CD4-positive, CD25-positive, alpha-beta regulatory T cell (primary cell): ENCODE data around the gene FEM1C. TPM values are rescaled to one million over a fixed set of nuclear protein-coding genes. Genes with fewer than 3 reads are reported as not detected.

Source experiments
- ATAC-seq, 2 donors: fragments of 150-1000 bp; cut with Tn5 transposase; one replicate each; pipeline ENCODE4 v1.10.0; 2021; ENCODE audit warnings: low read depth in 2 of 2, moderate number of reproducible peaks in 2 of 2, moderate library complexity in 1 of 2
- DNase-seq, 3 donors: peaks; one replicate each; pipeline versions ENCODE4 v3.0.0 to v3.0.0-alpha.2; 2012 to 2022; ENCODE audit warnings: mixed read lengths in 1 of 3
- H3K27ac ChIP-seq: one replicate; pipeline ENCODE4 v1.7.0; 2013; ENCODE audit warnings: mild to moderate bottlenecking, low read length; ENCODE audit not compliant: insufficient read depth, poor library complexity, severe bottlenecking
- H3K27me3 ChIP-seq: one replicate; pipeline ENCODE4 v1.7.0; 2013; ENCODE audit warnings: low read length; ENCODE audit not compliant: control insufficient read depth, insufficient read depth
- H3K36me3 ChIP-seq: one replicate; pipeline ENCODE4 v1.7.0; 2013; ENCODE audit warnings: mild to moderate bottlenecking, low read length, moderate library complexity; ENCODE audit not compliant: control insufficient read depth, insufficient read depth
- H3K4me1 ChIP-seq: 2 replicates; pipeline ENCODE4 v1.7.0; 2013; ENCODE audit warnings: mild to moderate bottlenecking, low read length; ENCODE audit not compliant: insufficient read depth, control insufficient read depth, poor library complexity, severe bottlenecking
- H3K4me3 ChIP-seq: one replicate; pipeline ENCODE4 v1.7.0; 2013; ENCODE audit warnings: low read depth, mild to moderate bottlenecking, low read length, moderate library complexity
- H3K9me3 ChIP-seq, 2 experiments: 1 replicate in 1 of 2; 2 replicates in 1 of 2; pipeline ENCODE4 v1.7.0; 2013; ENCODE audit warnings: low read length in 2 of 2, mild to moderate bottlenecking in 1 of 2, moderate library complexity in 1 of 2; ENCODE audit not compliant: control insufficient read depth in 2 of 2
- H3K27ac Mint-ChIP-seq, 3 donors: one replicate each; pipeline ENCODE4 v1.8.0; 2020 to 2022; ENCODE audit warnings: mild to moderate bottlenecking in 3 of 3, mixed read lengths in 3 of 3, moderate library complexity in 2 of 3
- H3K27me3 Mint-ChIP-seq: one replicate; pipeline ENCODE4 v1.8.0; 2022; ENCODE audit warnings: mild to moderate bottlenecking, mixed read lengths
- H3K36me3 Mint-ChIP-seq: one replicate; pipeline ENCODE4 v1.8.0; 2020; ENCODE audit warnings: mixed read lengths
- H3K4me1 Mint-ChIP-seq, 4 donors: one replicate each; pipeline ENCODE4 v1.8.0; 2020 to 2022; ENCODE audit warnings: mixed read lengths in 4 of 4, mild to moderate bottlenecking in 1 of 4
- H3K4me3 Mint-ChIP-seq, 4 donors: one replicate each; pipeline ENCODE4 v1.8.0; 2020 to 2022; ENCODE audit warnings: mild to moderate bottlenecking in 4 of 4, mixed read lengths in 4 of 4, moderate library complexity in 3 of 4
- H3K9me3 Mint-ChIP-seq, 7 donors: one replicate each; pipeline ENCODE4 v1.8.0; 2020 to 2022; ENCODE audit warnings: mixed read lengths in 7 of 7, mild to moderate bottlenecking in 3 of 7, moderate library complexity in 2 of 7
- polyA plus RNA-seq, 4 donors: library from polyadenylated mRNA; unstranded; fragments of 300-500 nt; fragmentation: Illumina TruSeq; gene quantifications; one replicate each; pipeline ENCODE4 v1.2.3, GENCODE V29; 2021
- total RNA-seq: library from RNA; stranded (reverse); gene quantifications from one replicate; pipeline ENCODE4 v1.2.3, GENCODE V29; 2022

FEM1C gene
- total and polyA plus RNA-seq, 5 donors from 2014 or later: 0.65 to 40.1 (median 3.5) TPM

GRCh38 chr5:115555084-115555633, 10.6 kb upstream of the FEM1C start:
- Histone ChIP-seq H3K36me3 (no peaks in the 10 kb centered on the region), H3K9me3 (no peaks in the 10 kb centered on the region), H3K4me1 (no peaks in the 10 kb centered on the region), H3K27ac (no peak overlapping the region), H3K27me3 (peaks cover 18% of the 10 kb centered on the region), H3K4me3 (no peak overlapping the region)
- Mint-ChIP-seq H3K36me3 (no peaks in the 10 kb centered on the region), H3K4me1 (no peaks in the 10 kb centered on the region), H3K9me3 (peaks cover 0 to 5% (median 0%) of the 10 kb centered on the region in 7 donors), H3K27ac (no peak overlapping the region), H3K4me3 (no peak overlapping the region), H3K27me3 (peaks cover 23% of the 10 kb centered on the region)
- ATAC-seq (no peak), DNase-seq (no peak)

GRCh38 chr5:115553082-115553481, 8.5 kb upstream of the FEM1C start:
- H3K4me1 Mint-ChIP-seq: no peaks in the 10 kb centered on the region
- H3K4me3 ChIP-seq: no peak overlapping the region
- no peak for ATAC-seq
- H3K9me3 ChIP-seq: no peaks in the 10 kb centered on the region
- H3K27me3 ChIP-seq: peaks cover 12% of the 10 kb centered on the region
- H3K4me1 ChIP-seq: no peaks in the 10 kb centered on the region
- H3K27ac Mint-ChIP-seq: no peak overlapping the region
- no peak overlapping the region for H3K4me3 Mint-ChIP-seq
- no peak overlapping the region for H3K27ac ChIP-seq
- H3K36me3 Mint-ChIP-seq: no peaks in the 10 kb centered on the region
- H3K36me3 ChIP-seq: no peaks in the 10 kb centered on the region
- no peak for DNase-seq
- peaks cover 0 to 2% (median 0%) of the 10 kb centered on the region in 7 donors for H3K9me3 Mint-ChIP-seq
- peaks cover 29% of the 10 kb centered on the region for H3K27me3 Mint-ChIP-seq

GRCh38 chr5:115551415-115551814, 6.8 kb upstream of the FEM1C start:
- no peaks in the 10 kb centered on the region for H3K4me1 Mint-ChIP-seq
- Histone ChIP-seq H3K4me1 (no peaks in the 10 kb centered on the region), H3K27me3 (peaks cover 12% of the 10 kb centered on the region), H3K27ac (no peak overlapping the region), H3K4me3 (no peak overlapping the region), H3K9me3 (no peaks in the 10 kb centered on the region), H3K36me3 (no peaks in the 10 kb centered on the region)
- peak overlapping the region in 1 of 3 donors; percentile 23 for H3K27ac Mint-ChIP-seq
- no peaks in the 10 kb centered on the region for H3K36me3 Mint-ChIP-seq
- ATAC-seq: no peak
- peaks cover 25% of the 10 kb centered on the region for H3K27me3 Mint-ChIP-seq
- peaks cover 0 to 2% (median 0%) of the 10 kb centered on the region in 7 donors for H3K9me3 Mint-ChIP-seq
- no peak overlapping the region for H3K4me3 Mint-ChIP-seq
- no peak for DNase-seq

- Histone ChIP-seq H3K36me3 (no peaks in the 10 kb centered on the region), H3K4me1 (no peaks in the 10 kb centered on the region), H3K4me3 (no peak overlapping the region), H3K27ac (no peak overlapping the region), H3K9me3 (peaks cover 0 to 5% of the 10 kb centered on the region in 2 experiments), H3K27me3 (peaks cover 10% of the 10 kb centered on the region)
- no peak overlapping the region for H3K4me3 Mint-ChIP-seq
- H3K9me3 Mint-ChIP-seq: peaks cover 0 to 2% (median 0%) of the 10 kb centered on the region in 7 donors
- peak in 1 of 3 donors; percentile 23 for DNase-seq
- ATAC-seq: no peak
- no peaks in the 10 kb centered on the region for H3K36me3 Mint-ChIP-seq
- peaks cover 0 to 6% (median under 1%) of the 10 kb centered on the region in 4 donors for H3K4me1 Mint-ChIP-seq
- H3K27ac Mint-ChIP-seq: no peak overlapping the region
- H3K27me3 Mint-ChIP-seq: peaks cover 25% of the 10 kb centered on the region
Measured at GRCh38 chr5:115549154-115549553, 4.6 kb upstream of the FEM1C start.

GRCh38 chr5:115548683-115549082, 4.1 kb upstream of the FEM1C start:
- no peak for DNase-seq
- Mint-ChIP-seq H3K9me3 (peaks cover 0 to 2% (median 0%) of the 10 kb centered on the region in 7 donors), H3K4me3 (no peak overlapping the region), H3K27ac (no peak overlapping the region), H3K27me3 (peaks cover 29% of the 10 kb centered on the region), H3K36me3 (no peaks in the 10 kb centered on the region), H3K4me1 (peaks cover 0 to 8% (median 3%) of the 10 kb centered on the region in 4 donors)
- no peak overlapping the region for H3K27ac ChIP-seq
- ATAC-seq: no peak
- H3K27me3 ChIP-seq: peaks cover 10% of the 10 kb centered on the region
- no peaks in the 10 kb centered on the region for H3K36me3 ChIP-seq
- H3K4me1 ChIP-seq: no peaks in the 10 kb centered on the region
- H3K4me3 ChIP-seq: no peak overlapping the region
- peaks cover 0 to 5% of the 10 kb centered on the region in 2 experiments for H3K9me3 ChIP-seq

GRCh38 chr5:115545351-115545882, 842 bp upstream of the FEM1C start:
- H3K4me1 ChIP-seq: peaks cover 32% of the 10 kb centered on the region
- Mint-ChIP-seq H3K36me3 (peaks cover 13% of the 10 kb centered on the region), H3K4me3 (peak overlapping the region in 3 of 4 donors; percentile 95 to 99 (median 99)), H3K27ac (peak overlapping the region in 2 of 3 donors; percentile 94 to 99), H3K9me3 (peaks cover 0 to 1% (median 0%) of the 10 kb centered on the region in 7 donors), H3K27me3 (peaks cover 18% of the 10 kb centered on the region), H3K4me1 (peaks cover 20 to 40% (median 31%) of the 10 kb centered on the region in 4 donors)
- H3K27me3 ChIP-seq: no peaks in the 10 kb centered on the region
- H3K9me3 ChIP-seq: peaks cover 0 to 5% of the 10 kb centered on the region in 2 experiments
- H3K27ac ChIP-seq: peak overlapping the region; percentile 96
- peak overlapping the region; percentile 60 for H3K4me3 ChIP-seq
- DNase-seq (no peak), ATAC-seq (no peak)
- no peaks in the 10 kb centered on the region for H3K36me3 ChIP-seq

- Histone ChIP-seq H3K9me3 (peaks cover 0 to 5% of the 10 kb centered on the region in 2 experiments), H3K4me3 (peak overlapping the region; percentile 90), H3K36me3 (peaks cover 8% of the 10 kb centered on the region), H3K27me3 (no peaks in the 10 kb centered on the region), H3K27ac (peak overlapping the region; percentile 96), H3K4me1 (peaks cover 46% of the 10 kb centered on the region)
- peak; percentile 27 to 30 for ATAC-seq
- Mint-ChIP-seq H3K4me3 (peak overlapping the region; percentile 95 to 99 (median 99)), H3K27ac (peak overlapping the region; percentile 94 to 99 (median 96)), H3K27me3 (peaks cover 5% of the 10 kb centered on the region), H3K9me3 (peaks cover 0 to 1% (median 0%) of the 10 kb centered on the region in 7 donors), H3K36me3 (peaks cover 26% of the 10 kb centered on the region), H3K4me1 (peaks cover 31 to 54% (median 44%) of the 10 kb centered on the region in 4 donors)
- DNase-seq: peak; percentile 47 to 70 (median 66)
Measured at GRCh38 chr5:115544043-115544435, 536 bp downstream of the FEM1C start.
